Measurements from ENCODE around the gene MAP3K4.

Gene MAP3K4

GRCh38 chr6:161074496-161075121 is 83.0 kb downstream of the MAP3K4 start:
- Histone ChIP-seq H3K27me3 (ENCODE audit: insufficient read depth, low read length) (no peaks in the 10 kb centered on the region), H3K27ac (ENCODE audit: low read length) (no peak overlapping the region), H3K9ac (ENCODE audit: low read depth, low read length) (no peak overlapping the region), H3K4me3 (ENCODE audit: low read length) (no peak overlapping the region), H3K9me3 (ENCODE audit: insufficient read depth, low read depth, low read length) (no peaks in the 10 kb centered on the region), H3K4me1 (ENCODE audit: insufficient read depth, low read length) (no peaks in the 10 kb centered on the region), H3K36me3 (ENCODE audit: insufficient read depth, low read depth, low read length) (peaks cover 37% of the 10 kb centered on the region)

- Histone ChIP-seq H3K9ac (ENCODE audit: low read depth, low read length) (no peak overlapping the region), H3K9me3 (ENCODE audit: insufficient read depth, low read depth, low read length) (no peaks in the 10 kb centered on the region), H3K4me3 (ENCODE audit: low read length) (no peak overlapping the region), H3K36me3 (ENCODE audit: insufficient read depth, low read depth, low read length) (peaks cover 45% of the 10 kb centered on the region), H3K27ac (ENCODE audit: low read length) (no peak overlapping the region), H3K4me1 (ENCODE audit: insufficient read depth, low read length) (no peaks in the 10 kb centered on the region), H3K27me3 (ENCODE audit: insufficient read depth, low read length) (no peaks in the 10 kb centered on the region)
These were observed 84.7 kb downstream of the MAP3K4 start for GRCh38 chr6:161076181-161076677.

- peaks cover 74% of the 10 kb centered on the region for H3K36me3 ChIP-seq (ENCODE audit: insufficient read depth, low read depth, low read length)
- H3K27ac ChIP-seq (ENCODE audit: low read length) = no peak overlapping the region
- H3K9me3 ChIP-seq (ENCODE audit: insufficient read depth, low read depth, low read length) = no peaks in the 10 kb centered on the region
- H3K9ac ChIP-seq (ENCODE audit: low read depth, low read length) = no peak overlapping the region
- no peaks in the 10 kb centered on the region for H3K4me1 ChIP-seq (ENCODE audit: insufficient read depth, low read length)
- no peak overlapping the region for H3K4me3 ChIP-seq (ENCODE audit: low read length)
- no peaks in the 10 kb centered on the region for H3K27me3 ChIP-seq (ENCODE audit: insufficient read depth, low read length)
These were observed 88.1 kb downstream of the MAP3K4 start for GRCh38 chr6:161079566-161080262.

GRCh38 chr6:161080263-161080970 is 88.8 kb downstream of the MAP3K4 start:
- Histone ChIP-seq H3K36me3 (ENCODE audit: insufficient read depth, low read depth, low read length) (peaks cover 76% of the 10 kb centered on the region), H3K27ac (ENCODE audit: low read length) (no peak overlapping the region), H3K9ac (ENCODE audit: low read depth, low read length) (no peak overlapping the region)

GRCh38 chr6:161082215-161082614 is 90.6 kb downstream of the MAP3K4 start:
- no peaks in the 10 kb centered on the region for H3K4me1 ChIP-seq (ENCODE audit: insufficient read depth, low read length)
- H3K9ac ChIP-seq (ENCODE audit: low read depth, low read length) = no peak overlapping the region
- no peak overlapping the region for H3K4me3 ChIP-seq (ENCODE audit: low read length)
- H3K9me3 ChIP-seq (ENCODE audit: insufficient read depth, low read depth, low read length) = no peaks in the 10 kb centered on the region
- no peaks in the 10 kb centered on the region for H3K27me3 ChIP-seq (ENCODE audit: insufficient read depth, low read length)
- H3K36me3 ChIP-seq (ENCODE audit: insufficient read depth, low read depth, low read length) = peaks cover 78% of the 10 kb centered on the region
- H3K27ac ChIP-seq (ENCODE audit: low read length) = no peak overlapping the region

More at GRCh38 chr6:161080263-161080970, 88.8 kb downstream of the MAP3K4 start:
- H3K9me3 ChIP-seq (ENCODE audit: insufficient read depth, low read depth, low read length) = no peaks in the 10 kb centered on the region
- H3K4me1 ChIP-seq (ENCODE audit: insufficient read depth, low read length) = no peaks in the 10 kb centered on the region
- H3K4me3 ChIP-seq (ENCODE audit: low read length) = no peak overlapping the region
- H3K27me3 ChIP-seq (ENCODE audit: insufficient read depth, low read length) = no peaks in the 10 kb centered on the region

GRCh38 chr6:161085246-161085645 is 93.7 kb downstream of the MAP3K4 start:
- H3K4me3 ChIP-seq (ENCODE audit: low read length) = no peak overlapping the region
- H3K4me1 ChIP-seq (ENCODE audit: insufficient read depth, low read length) = no peaks in the 10 kb centered on the region
- no peaks in the 10 kb centered on the region for H3K27me3 ChIP-seq (ENCODE audit: insufficient read depth, low read length)
- no peak overlapping the region for H3K27ac ChIP-seq (ENCODE audit: low read length)
- no peaks in the 10 kb centered on the region for H3K9me3 ChIP-seq (ENCODE audit: insufficient read depth, low read depth, low read length)
- peaks cover 98% of the 10 kb centered on the region for H3K36me3 ChIP-seq (ENCODE audit: insufficient read depth, low read depth, low read length)
- H3K9ac ChIP-seq (ENCODE audit: low read depth, low read length) = no peak overlapping the region

- Histone ChIP-seq H3K9me3 (ENCODE audit: insufficient read depth, low read depth, low read length) (no peaks in the 10 kb centered on the region), H3K36me3 (ENCODE audit: insufficient read depth, low read depth, low read length) (peaks cover 93% of the 10 kb centered on the region), H3K9ac (ENCODE audit: low read depth, low read length) (no peak overlapping the region)
These were observed 97.2 kb downstream of the MAP3K4 start for GRCh38 chr6:161088676-161089328.

GRCh38 chr6:161091151-161091550 is 99.6 kb downstream of the MAP3K4 start:
- Histone ChIP-seq H3K27me3 (ENCODE audit: insufficient read depth, low read length) (no peaks in the 10 kb centered on the region), H3K9me3 (ENCODE audit: insufficient read depth, low read depth, low read length) (no peaks in the 10 kb centered on the region), H3K4me1 (ENCODE audit: insufficient read depth, low read length) (peaks cover 9% of the 10 kb centered on the region; the same call in 1 of the 2 replicates), H3K9ac (ENCODE audit: low read depth, low read length) (no peak overlapping the region), H3K27ac (ENCODE audit: low read length) (no peak overlapping the region), H3K4me3 (ENCODE audit: low read length) (no peak overlapping the region), H3K36me3 (ENCODE audit: insufficient read depth, low read depth, low read length) (peaks cover 90% of the 10 kb centered on the region)

More at GRCh38 chr6:161088676-161089328, 97.2 kb downstream of the MAP3K4 start:
- H3K4me3 ChIP-seq (ENCODE audit: low read length) = no peak overlapping the region
- no peaks in the 10 kb centered on the region for H3K27me3 ChIP-seq (ENCODE audit: insufficient read depth, low read length)
- H3K4me1 ChIP-seq (ENCODE audit: insufficient read depth, low read length) = no peaks in the 10 kb centered on the region
- no peak overlapping the region for H3K27ac ChIP-seq (ENCODE audit: low read length)

GRCh38 chr6:161091972-161092701 is 100.6 kb downstream of the MAP3K4 start:
- Histone ChIP-seq H3K9me3 (ENCODE audit: insufficient read depth, low read depth, low read length) (no peaks in the 10 kb centered on the region), H3K27me3 (ENCODE audit: insufficient read depth, low read length) (no peaks in the 10 kb centered on the region), H3K4me3 (ENCODE audit: low read length) (no peak overlapping the region), H3K36me3 (ENCODE audit: insufficient read depth, low read depth, low read length) (peaks cover 83% of the 10 kb centered on the region), H3K9ac (ENCODE audit: low read depth, low read length) (no peak overlapping the region), H3K4me1 (ENCODE audit: insufficient read depth, low read length) (peaks cover 9% of the 10 kb centered on the region; the same call in 1 of the 2 replicates), H3K27ac (ENCODE audit: low read length) (no peak overlapping the region)

- Histone ChIP-seq H3K9ac (ENCODE audit: low read depth, low read length) (no peak overlapping the region), H3K4me3 (ENCODE audit: low read length) (no peak overlapping the region), H3K27ac (ENCODE audit: low read length) (no peak overlapping the region), H3K4me1 (ENCODE audit: insufficient read depth, low read length) (peaks cover 9% of the 10 kb centered on the region; the same call in 1 of the 2 replicates), H3K27me3 (ENCODE audit: insufficient read depth, low read length) (no peaks in the 10 kb centered on the region), H3K36me3 (ENCODE audit: insufficient read depth, low read depth, low read length) (peaks cover 82% of the 10 kb centered on the region), H3K9me3 (ENCODE audit: insufficient read depth, low read depth, low read length) (no peaks in the 10 kb centered on the region)
These were observed 103.4 kb downstream of the MAP3K4 start for GRCh38 chr6:161094955-161095354.

- no peak overlapping the region for H3K4me3 ChIP-seq (ENCODE audit: low read length)
- no peaks in the 10 kb centered on the region for H3K9me3 ChIP-seq (ENCODE audit: insufficient read depth, low read depth, low read length)
- no peaks in the 10 kb centered on the region for H3K27me3 ChIP-seq (ENCODE audit: insufficient read depth, low read length)
- H3K27ac ChIP-seq (ENCODE audit: low read length) = no peak overlapping the region
- H3K4me1 ChIP-seq (ENCODE audit: insufficient read depth, low read length) = peaks cover 9% of the 10 kb centered on the region; the same call in 1 of the 2 replicates
- no peak overlapping the region for H3K9ac ChIP-seq (ENCODE audit: low read depth, low read length)
- H3K36me3 ChIP-seq (ENCODE audit: insufficient read depth, low read depth, low read length) = peaks cover 82% of the 10 kb centered on the region
These were observed 104.3 kb downstream of the MAP3K4 start for GRCh38 chr6:161095916-161096315.
